Loucy (cell line): ENCODE results near the gene PRM3.

Source experiments
- H2AFZ ChIP-seq: fragments of 200-600 bp; sonication (generic); 2 replicates; pipeline ENCODE4 v1.6.0; 2016; ENCODE audit warnings: antibody characterized with exemption, mild to moderate bottlenecking, low read length, moderate library complexity
- H3F3A ChIP-seq: fragments of 200-600 bp; 2 replicates; pipeline ENCODE4 v1.6.0; 2016; ENCODE audit warnings: antibody characterized with exemption, low read depth, mild to moderate bottlenecking
- H3K27me3 ChIP-seq: fragments of 200-600 bp; sonication (generic); 2 replicates; pipeline ENCODE4 v1.6.1; 2014; ENCODE audit warnings: low read length, mild to moderate bottlenecking; ENCODE audit not compliant: insufficient read depth, poor library complexity, severe bottlenecking
- H3K36me3 ChIP-seq: fragments of 200-600 bp; sonication (generic); 2 replicates; pipeline ENCODE4 v1.6.1; 2016; ENCODE audit warnings: low read length; ENCODE audit not compliant: insufficient read depth
- H3K4me1 ChIP-seq: fragments of 200-600 bp; sonication (generic); 2 replicates; pipeline ENCODE4 v1.5.1; 2014; ENCODE audit warnings: low read length, mild to moderate bottlenecking; ENCODE audit not compliant: insufficient read depth, poor library complexity, severe bottlenecking
- H3K4me2 ChIP-seq: fragments of 200-600 bp; sonication (generic); 2 replicates; pipeline ENCODE4 v1.6.0; 2014; ENCODE audit warnings: antibody characterized with exemption, low read length, low read depth, mild to moderate bottlenecking; ENCODE audit not compliant: poor library complexity, severe bottlenecking
- H3K4me3 ChIP-seq: fragments of 200-600 bp; sonication (generic); 2 replicates; pipeline ENCODE4 v1.5.1; 2014; ENCODE audit warnings: low read length, mild to moderate bottlenecking, mixed read lengths; ENCODE audit not compliant: poor library complexity, severe bottlenecking
- H3K79me2 ChIP-seq: fragments of 200-600 bp; sonication (generic); 2 replicates; pipeline ENCODE4 v1.6.1; 2014; ENCODE audit warnings: low read length; ENCODE audit not compliant: insufficient read depth
- H3K9ac ChIP-seq: fragments of 200-600 bp; sonication (generic); 2 replicates; pipeline ENCODE4 v1.6.0; 2014; ENCODE audit warnings: mild to moderate bottlenecking, low read depth, low read length, moderate library complexity; ENCODE audit not compliant: poor library complexity, severe bottlenecking
- H3K9me2 ChIP-seq: fragments of 200-600 bp; sonication (generic); replicated peaks from 2 replicates; pipeline ENCODE4 v1.6.1; 2016; ENCODE audit warnings: low read depth, low read length, mixed read lengths
- H3K9me3 ChIP-seq: fragments of 200-600 bp; sonication (generic); 2 replicates; pipeline ENCODE4 v1.6.1; 2014; ENCODE audit warnings: mild to moderate bottlenecking, antibody characterized with exemption, low read length, low read depth; ENCODE audit not compliant: insufficient read depth
- H4K20me1 ChIP-seq: fragments of 200-600 bp; sonication (generic); 2 replicates; pipeline ENCODE4 v1.6.0; 2014; ENCODE audit warnings: antibody characterized with exemption, low read length, mild to moderate bottlenecking; ENCODE audit not compliant: insufficient read depth, poor library complexity, severe bottlenecking
- CTCF ChIP-seq: fragments of 200-600 bp; sonication (generic); conservative IDR thresholded peaks from 2 replicates; pipeline ENCODE4 v1.5.1; 2014; ENCODE audit warnings: mild to moderate bottlenecking, antibody characterized with exemption, low read length
- EZH2phosphoT487 ChIP-seq: fragments of 200-600 bp; IDR thresholded peaks from 2 replicates; pipeline ENCODE4 v1.6.1; 2018; ENCODE audit warnings: antibody characterized with exemption, mild to moderate bottlenecking, moderate library complexity, borderline replicate concordance

PRM3 gene

GRCh38 chr16:11280616-11281522 is 7.4 kb upstream of the PRM3 start, which contains the start of gene PRM1:
TSS of gene PRM1 (minus strand) at chr16:11281330. CDS start at chr16:11281238, 92 bp downstream.
- H3K4me1 ChIP-seq = no peaks in the 10 kb centered on the region
- no peak within 1 kb of the TSS for H3K4me3 ChIP-seq
- no peak within 1 kb of the TSS for H2AFZ ChIP-seq
- H3K9me2 ChIP-seq = no peaks in the 10 kb centered on the region
- H3K4me2 ChIP-seq = no peak within 1 kb of the TSS
- no peak within 1 kb of the TSS for H3K9ac ChIP-seq
- no peaks in the 10 kb centered on the region for H3K36me3 ChIP-seq
- H3F3A ChIP-seq = no peaks in the 10 kb centered on the region
- H3K79me2 ChIP-seq = no peaks in the 10 kb centered on the region
- no peaks in the 10 kb centered on the region for H3K27me3 ChIP-seq
- no peaks in the 10 kb centered on the region for H4K20me1 ChIP-seq
- TF ChIP-seq EZH2phosphoT487 (no peak), CTCF (no peak)
- H3K9me3 ChIP-seq = no peaks in the 10 kb centered on the region

GRCh38 chr16:11278681-11279628 is 5.5 kb upstream of the PRM3 start:
- Histone ChIP-seq H3K4me3 (no peak overlapping the region), H2AFZ (no peak overlapping the region), H3K4me2 (no peak overlapping the region)

More at GRCh38 chr16:11278681-11279628, 5.5 kb upstream of the PRM3 start:
- Histone ChIP-seq H3K9me3 (no peaks in the 10 kb centered on the region), H3K79me2 (no peaks in the 10 kb centered on the region), H4K20me1 (no peaks in the 10 kb centered on the region), H3K27me3 (no peaks in the 10 kb centered on the region), H3K4me1 (no peaks in the 10 kb centered on the region), H3K9me2 (no peaks in the 10 kb centered on the region), H3K36me3 (no peaks in the 10 kb centered on the region), H3K9ac (no peak overlapping the region), H3F3A (no peaks in the 10 kb centered on the region)
- no peak for TF ChIP-seq CTCF
- no peak for TF ChIP-seq EZH2phosphoT487
